Thyroid gland (tissue), 4 donors: ENCODE measurements around the gene PXDN.

ENCODE experiments used
- CTCF ChIP-seq, 6 experiments: fragments of 200-600 bp in 3 of 6; fragments of 450-650 bp in 3 of 6; sonication (generic) in 3 of 6; IDR thresholded peaks; one replicate each; pipeline ENCODE4 v1.5.1; 2016 to 2019; ENCODE audit warnings: antibody characterized with exemption in 6 of 6, mild to moderate bottlenecking in 2 of 6, inconsistent platforms in 1 of 6, moderate library complexity in 1 of 6
- POLR2A ChIP-seq, 2 donors: fragments of 450-650 bp; IDR thresholded peaks; one replicate each; pipeline ENCODE4 v1.6.1; 2017; ENCODE audit warnings: antibody characterized with exemption in 2 of 2, mild to moderate bottlenecking in 2 of 2, moderate library complexity in 1 of 2

DNA sequence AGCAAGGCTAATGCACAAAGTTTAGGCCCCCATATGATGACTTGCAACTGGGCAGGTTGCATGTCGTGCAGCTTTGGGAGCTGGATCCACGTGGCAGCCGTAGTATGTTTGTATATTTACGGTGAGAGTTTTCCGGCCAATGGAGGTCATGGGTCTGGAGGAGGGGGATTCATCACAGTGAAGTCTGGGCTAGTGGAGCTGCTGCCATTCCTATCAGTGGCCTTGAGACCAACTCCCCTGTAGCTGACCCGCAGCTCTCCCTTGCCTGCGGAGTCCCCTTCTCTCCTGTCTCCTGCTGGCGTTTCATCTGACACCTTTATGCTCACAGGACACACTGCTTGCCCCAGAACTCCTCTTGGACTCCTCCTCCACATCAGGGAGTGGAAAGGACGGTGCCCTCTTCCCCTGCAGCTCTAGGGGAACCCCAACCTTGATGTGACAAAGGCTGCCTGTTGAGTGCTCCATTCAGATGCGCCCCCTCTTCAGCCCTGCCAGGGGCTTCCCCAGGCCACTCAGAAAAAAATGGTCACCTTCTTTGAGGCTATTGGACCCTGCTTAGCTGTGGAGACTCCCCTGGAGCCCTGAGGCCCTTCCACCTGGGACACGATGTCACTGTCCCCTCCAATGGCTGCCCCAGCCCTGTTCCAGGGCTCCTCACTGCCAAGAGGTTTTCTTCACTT, 121.7 kb downstream of the PXDN start:
- TF ChIP-seq POLR2A (IDR thresholded peaks at IDR 0.05) = no peak
- no peak for TF ChIP-seq CTCF (IDR thresholded peaks at IDR 0.05)
